Retinal pigment epithelial cell (primary cell): ENCODE measurements around the gene NKAIN2.
A peak's percentile ranks its signal among the peaks of the same experiment; 100 is the strongest.

Source experiments
- DNase-seq: peaks from one replicate; pipeline ENCODE4 v3.0.0-alpha.2; 2010; ENCODE audit warnings: low read depth
- H3K4me3 ChIP-seq: 2 replicates; pipeline ENCODE4 v1.5.1; 2011; ENCODE audit warnings: mild to moderate bottlenecking, low read length, control low read depth, moderate library complexity
- CTCF ChIP-seq: conservative IDR thresholded peaks from 2 replicates; pipeline ENCODE4 v1.5.1; 2011; ENCODE audit warnings: low read depth, low read length, control low read depth, inconsistent platforms

Gene NKAIN2

GRCh38 chr6:124069230-124069950, 265.7 kb downstream of the NKAIN2 start:
- H3K4me3 ChIP-seq: no peak overlapping the region
- DNase-seq: no peak
- no peak for TF ChIP-seq CTCF

GRCh38 chr6:124073021-124073420, 269.4 kb downstream of the NKAIN2 start:
- no peak for DNase-seq
- TF ChIP-seq CTCF: no peak
- H3K4me3 ChIP-seq: no peak overlapping the region

- H3K4me3 ChIP-seq: no peak overlapping the region
- TF ChIP-seq CTCF: no peak
- DNase-seq: no peak
These were observed 270.3 kb downstream of the NKAIN2 start for GRCh38 chr6:124073820-124074587.

GRCh38 chr6:124074606-124075005, 270.9 kb downstream of the NKAIN2 start:
- no peak for TF ChIP-seq CTCF
- H3K4me3 ChIP-seq: no peak overlapping the region
- DNase-seq: no peak

- DNase-seq: peak; percentile 61
- H3K4me3 ChIP-seq: no peak overlapping the region
- TF ChIP-seq CTCF: no peak
These were observed 272.8 kb downstream of the NKAIN2 start for GRCh38 chr6:124076336-124077048.

- DNase-seq: peak; percentile 30
- no peak overlapping the region for H3K4me3 ChIP-seq
- no peak for TF ChIP-seq CTCF
These were observed 274.5 kb downstream of the NKAIN2 start for GRCh38 chr6:124078169-124078568.
